GM21390 (cell line): ENCODE results near the gene EIF3K.
A peak's percentile ranks its signal among the peaks of the same experiment; 100 is the strongest.
"Not testable (repeated sequence)": the region's sequence is repeated elsewhere in the genome, so short reads cannot be mapped to it uniquely, and the experiment has no call there.

Experiments used
- ATAC-seq: cut with Tn5 transposase; IDR thresholded peaks from one replicate; pipeline ENCODE4 v1.9.1; 2021; ENCODE audit not compliant: unreplicated experiment

EIF3K gene

DNA sequence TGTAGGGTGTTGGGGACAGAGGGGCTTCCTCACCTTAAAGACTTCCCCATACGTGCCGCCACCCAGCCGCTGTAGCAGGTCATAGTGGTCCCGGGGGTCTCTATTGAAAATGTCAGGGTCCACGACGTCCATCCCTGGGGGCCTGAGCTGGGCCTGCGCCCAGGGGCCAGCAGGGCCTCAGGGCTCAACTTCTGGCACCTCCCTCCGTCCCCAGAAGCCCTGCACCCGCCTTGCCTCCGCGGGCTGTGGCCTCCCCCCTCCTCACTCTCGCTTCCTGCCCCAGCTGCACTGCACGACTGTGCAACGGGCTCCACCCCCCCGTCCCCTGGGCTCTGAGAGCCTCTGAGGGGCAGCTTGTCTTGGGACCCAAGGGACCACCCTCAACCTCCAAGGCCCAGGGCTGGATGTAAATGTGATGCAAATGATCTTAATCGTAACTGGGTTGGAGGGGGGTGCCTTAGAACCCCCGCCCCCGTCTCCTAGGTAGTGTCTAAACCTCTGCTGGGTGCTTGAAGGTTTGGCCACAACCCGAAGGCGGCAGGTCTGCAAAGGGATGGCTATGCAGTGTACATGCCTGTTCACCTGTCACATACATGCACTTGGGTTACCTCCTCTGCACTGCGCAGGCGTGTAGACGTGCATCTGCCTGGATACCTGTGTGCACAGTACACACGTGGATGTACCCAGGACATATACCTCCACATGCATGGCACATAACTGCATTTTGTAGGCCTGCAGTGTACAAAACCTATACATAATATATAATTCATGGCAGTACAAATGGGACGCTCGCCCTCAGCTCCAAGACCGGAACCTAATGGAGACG is 1.0 kb upstream of the EIF3K start, which contains the start of gene MAP4K1:
MAP4K1 (minus strand) TSS at position 190 of the 826 bp plus-strand sequence; CDS start at position 132, 58 bp downstream.
- peak; percentile 61 for ATAC-seq

DNA sequence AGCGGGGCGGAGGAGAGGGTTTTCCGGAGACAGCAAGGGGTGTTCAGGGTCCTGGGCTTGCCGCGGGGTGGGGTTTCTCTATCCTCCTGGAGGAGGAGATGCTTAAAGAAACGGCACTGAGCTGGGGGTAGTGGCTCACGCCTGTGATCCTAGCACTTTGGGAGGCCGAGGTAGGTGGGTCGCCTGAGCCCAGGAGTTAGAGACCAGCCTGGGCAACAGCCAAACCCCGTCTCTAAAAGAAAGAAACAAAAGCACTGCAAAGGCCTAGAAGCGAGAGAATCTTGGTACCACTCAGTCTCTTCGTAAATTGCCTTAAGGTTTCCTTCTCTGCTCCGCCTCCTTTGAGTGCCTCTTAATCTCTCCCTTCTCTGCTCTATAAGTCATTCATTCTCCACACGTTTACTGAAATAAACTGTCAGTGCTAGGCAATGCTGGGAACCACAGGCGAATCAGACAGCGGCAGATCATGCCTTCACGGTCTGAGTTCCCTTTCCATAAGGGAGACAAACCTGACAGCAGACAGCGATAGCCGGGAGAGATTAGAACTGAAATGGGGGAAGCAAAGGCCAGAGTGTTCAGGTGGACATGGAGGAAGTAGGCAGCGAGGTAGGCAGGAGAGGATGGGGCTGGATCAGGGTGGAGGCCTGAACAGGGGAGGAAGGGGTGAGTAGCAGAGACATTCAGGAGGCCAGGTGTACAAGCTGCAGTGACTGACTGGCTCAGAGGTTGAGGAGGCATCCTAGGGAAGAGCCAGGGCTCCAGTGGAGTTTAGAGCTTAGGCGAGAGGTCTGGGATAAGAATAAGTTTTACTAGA is 580 bp downstream of the EIF3K start:
- peak; percentile 3 for ATAC-seq

DNA sequence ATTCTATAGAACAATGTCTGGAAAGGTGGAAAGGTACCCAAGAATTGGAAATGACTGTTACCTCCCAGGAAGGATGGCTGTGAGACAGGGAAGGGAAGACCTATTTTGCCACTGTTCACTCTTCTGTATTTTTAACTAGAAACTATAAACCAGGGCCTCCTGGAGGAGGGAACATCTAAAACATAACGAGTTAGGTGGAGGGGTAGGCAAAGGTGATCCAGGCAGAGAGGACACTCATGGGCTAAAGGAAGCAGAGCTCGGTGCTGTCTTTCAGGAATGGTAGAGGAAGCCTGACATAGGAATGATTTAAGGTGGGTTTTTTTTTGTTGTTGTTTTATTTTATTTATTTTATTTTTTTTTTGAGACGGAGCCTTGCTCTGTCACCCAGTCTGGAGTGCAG is 5.8 kb downstream of the EIF3K start:
- ATAC-seq: no peak

DNA sequence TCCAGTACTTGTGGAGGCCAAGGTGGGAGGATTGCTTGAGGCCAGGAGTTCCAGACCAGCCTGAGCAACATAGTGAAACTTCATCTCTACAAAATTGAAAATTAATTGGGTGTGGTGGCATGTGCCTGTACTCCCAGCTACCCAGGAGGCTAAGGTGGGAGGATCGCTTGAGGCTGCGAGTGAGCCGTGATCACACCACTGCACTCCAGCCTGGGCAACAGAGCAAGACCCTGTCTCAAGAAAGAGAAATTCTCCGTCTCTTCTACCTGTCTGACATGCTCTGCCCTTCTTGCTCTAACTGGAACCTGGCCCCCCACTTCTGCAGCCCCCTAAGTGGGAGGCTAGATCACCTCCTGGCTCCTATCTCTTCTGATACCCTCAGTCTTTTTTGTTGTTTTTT is 7.4 kb downstream of the EIF3K start:
- ATAC-seq: no peak

DNA sequence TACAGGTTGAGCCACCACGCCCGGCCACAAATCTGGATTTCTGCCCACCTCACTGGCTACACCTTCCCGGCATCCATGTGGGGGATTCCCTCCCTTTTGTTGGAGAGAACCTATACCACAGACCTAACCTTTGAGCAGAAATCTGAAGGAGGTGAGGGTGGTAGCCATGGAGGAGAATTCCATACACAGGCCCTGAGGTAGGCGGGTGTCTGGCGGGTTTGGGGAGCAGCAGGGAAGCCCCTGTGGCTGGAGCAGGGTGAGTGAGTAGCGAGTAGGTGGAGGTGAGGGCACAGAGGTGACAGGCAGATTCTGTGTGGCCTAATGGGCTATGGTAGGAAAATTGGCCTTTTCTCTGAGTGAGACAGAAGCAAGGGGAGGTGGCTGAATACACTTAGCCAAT is 10.6 kb downstream of the EIF3K start:
- no peak for ATAC-seq

DNA sequence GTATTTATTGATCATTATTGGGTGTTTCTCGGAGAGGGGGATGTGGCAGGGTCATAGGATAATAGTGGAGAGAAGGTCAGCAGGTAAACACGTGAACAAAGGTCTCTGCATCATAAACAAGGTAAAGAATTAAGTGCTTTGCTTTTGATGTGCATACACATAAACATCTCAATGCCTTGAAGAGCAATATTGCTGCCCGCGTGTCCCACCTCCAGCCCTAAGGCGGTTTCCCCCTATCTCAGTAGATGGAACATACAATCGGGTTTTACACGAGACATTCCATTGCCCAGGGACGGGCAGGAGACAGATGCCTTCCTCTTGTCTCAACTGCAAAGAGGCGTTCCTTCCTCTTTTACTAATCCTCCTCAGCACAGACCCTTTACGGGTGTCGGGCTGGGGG is 12.3 kb downstream of the EIF3K start:
- ATAC-seq: not testable (repeated sequence)

DNA sequence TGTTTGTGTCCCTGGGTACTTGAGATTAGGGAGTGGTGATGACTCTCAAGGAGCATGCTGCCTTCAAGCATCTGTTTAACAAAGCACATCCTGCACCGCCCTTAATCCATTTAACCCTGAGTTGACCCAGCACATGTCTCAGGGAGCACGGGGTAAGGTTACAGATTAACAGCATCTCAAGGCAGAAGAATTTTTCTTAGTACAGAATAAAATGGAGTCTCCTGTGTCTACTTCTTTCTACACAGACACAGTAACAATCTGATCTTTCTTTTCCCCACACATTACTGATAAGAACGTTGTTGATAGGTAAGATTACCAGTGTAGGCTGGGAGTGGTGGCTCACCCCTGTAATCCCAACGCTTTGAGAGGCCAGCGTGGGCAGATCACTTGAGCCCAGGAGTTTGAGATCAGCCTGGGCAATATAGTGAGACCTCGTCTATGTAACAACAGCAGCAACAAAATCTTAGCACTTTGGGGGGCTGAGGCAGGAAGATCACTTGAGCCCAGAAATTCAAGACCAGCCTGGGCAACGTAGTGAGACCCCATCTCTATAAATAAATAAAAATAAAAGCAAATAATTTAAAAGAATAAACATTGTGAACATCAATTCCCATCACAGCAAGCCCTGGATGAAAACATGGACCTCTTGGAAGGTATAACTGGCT is 13.0 kb downstream of the EIF3K start:
- ATAC-seq: not testable (repeated sequence)

DNA sequence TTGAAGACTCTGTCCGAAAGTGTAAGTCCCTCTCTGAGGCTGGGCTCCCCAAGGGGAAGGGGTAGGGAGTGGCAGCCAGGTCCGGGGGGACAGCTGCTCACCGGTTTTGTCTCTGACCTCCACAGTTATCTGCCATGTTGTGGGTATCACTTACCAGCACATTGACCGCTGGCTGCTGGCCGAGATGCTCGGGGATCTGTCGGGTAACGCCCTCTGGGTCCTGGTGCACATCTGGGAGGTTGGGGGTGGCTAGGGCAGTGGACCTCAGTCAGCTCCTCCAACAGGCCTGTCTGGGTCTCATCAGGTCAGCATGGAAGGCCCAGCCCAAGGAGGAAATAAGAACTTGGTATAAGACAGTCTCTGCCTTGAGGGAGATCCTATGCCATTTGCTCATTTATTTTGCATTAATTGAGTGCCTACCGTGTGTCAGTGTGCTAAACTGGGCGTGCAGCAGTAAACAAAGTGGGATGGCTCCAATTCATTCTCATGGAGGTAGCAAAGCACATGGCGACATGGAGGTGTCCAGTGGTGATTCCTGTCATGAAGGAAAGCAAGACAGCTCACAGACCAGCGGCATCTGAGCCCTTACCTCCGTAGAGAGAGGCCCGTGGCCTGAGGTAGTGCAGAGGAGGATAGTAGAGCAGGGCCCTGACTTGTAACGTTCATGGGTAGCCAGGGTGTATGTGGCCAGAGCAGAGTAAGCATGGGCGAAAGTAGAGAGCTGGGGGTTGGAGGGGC is 13.7 kb downstream of the EIF3K start:
- no peak for ATAC-seq

DNA sequence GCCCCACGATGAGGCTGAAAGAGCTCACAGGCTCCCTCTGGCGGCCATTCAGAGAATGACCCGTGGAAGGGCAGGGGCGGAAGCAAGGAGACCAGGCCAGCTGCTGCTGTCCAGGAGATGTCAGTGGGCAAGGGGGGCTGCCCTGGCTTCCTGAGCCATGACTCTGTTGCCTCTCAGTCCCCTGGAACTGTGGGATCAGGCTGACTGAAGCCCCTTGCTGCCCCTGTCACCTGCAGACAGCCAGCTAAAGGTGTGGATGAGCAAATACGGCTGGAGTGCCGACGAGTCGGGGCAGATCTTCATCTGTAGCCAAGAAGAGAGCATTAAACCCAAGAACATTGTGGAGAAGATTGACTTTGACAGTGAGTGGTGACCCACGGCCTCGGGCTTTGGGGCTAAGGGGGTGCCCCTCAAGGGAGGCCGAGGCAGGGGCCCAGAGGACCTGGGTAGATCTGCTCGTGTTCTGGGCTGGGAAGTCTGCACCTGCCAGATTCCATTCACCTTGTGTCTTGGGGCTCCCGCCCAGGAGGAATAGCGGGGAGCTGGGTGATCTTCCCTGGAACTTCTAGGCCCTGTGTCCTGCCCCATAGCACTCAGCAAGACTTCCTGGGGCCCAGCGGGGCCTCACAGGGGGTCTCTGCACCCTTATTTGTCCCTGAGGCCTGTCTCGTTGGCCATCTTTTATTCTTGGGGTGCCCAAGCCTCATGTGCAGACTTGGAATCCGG is 15.9 kb downstream of the EIF3K start:
- no peak for ATAC-seq

DNA sequence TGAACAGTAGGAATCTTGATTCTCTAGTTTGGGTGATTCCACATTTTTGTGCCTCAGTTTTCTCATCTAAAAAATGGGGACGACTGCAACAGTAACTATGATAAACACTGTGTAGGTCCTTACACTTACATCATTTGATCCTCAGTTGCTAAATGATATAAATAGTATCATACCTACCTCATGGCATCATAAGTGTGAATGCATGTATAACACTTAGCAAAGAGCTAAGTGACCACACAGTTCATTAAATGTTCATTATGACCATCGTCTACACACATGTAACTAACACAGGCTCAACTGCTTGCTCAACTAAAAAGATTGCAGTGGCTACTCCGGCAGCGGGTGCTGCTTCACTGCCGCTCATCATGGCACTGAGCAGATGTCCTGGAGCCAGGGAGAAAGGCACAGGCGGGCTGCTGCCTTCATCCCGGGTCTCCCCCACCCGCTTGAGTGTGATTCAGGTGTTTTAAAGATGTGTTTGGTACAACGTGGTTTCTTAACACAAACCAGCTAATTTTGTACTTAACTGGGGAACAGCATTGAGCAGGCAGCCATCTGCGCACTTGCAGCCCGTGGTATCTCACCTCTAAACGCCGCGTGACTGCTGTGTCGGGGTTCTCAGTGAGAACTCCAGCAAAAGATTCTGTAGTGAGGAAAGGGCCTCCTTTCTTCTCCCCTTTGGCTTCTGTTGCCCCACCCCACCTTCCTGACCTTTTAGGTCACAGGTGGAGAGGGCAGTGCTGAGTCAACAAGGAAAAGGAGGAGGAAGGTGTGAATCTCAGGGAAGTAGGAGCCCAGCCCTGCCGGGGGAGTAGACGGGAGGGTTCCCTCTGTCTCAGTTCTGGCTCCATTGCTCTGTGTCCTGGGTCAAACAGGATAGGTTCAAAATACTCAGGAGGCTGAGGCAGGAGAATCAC is 16.8 kb downstream of the EIF3K start:
- ATAC-seq: no peak

DNA sequence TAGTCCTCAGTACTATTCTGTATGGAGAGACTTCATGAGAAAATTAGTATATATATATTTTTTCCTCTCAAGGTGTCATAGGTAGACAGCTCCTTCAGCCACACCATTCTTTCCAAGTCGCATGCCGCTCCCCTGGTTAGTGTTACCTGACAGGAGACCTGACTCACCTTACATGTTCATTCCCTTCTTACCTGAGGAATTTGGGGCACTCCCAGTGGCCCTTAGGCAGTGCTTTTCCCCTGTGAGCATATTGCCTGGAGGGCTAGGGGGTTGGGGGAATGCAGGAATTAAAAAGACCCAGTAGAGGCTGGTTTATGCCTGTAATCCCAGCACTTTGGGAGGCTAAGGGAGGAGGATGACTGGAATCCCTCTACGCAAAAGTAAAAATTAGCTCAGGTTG is 19.5 kb downstream of the EIF3K start:
- no peak for ATAC-seq

DNA sequence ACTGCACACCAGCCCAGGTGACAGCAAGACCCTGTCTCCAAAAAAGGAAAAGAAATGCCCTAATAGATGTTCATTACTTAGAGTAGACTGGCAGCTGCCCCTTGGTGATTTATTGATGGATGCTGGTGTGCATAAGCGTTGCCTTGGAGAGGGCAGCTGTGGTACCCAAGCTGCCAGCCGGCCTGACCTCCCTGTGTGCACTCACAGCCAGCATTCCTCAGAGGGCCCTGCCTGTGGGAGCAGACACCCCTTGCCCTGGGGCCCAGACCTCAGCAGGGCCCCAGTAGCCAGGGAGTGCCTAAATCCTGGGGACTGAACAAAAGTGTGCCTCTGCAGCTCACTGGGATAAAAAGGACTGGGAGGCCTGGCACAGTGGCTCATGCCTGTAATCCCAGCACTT is 20.7 kb downstream of the EIF3K start:
- no peak for ATAC-seq

DNA sequence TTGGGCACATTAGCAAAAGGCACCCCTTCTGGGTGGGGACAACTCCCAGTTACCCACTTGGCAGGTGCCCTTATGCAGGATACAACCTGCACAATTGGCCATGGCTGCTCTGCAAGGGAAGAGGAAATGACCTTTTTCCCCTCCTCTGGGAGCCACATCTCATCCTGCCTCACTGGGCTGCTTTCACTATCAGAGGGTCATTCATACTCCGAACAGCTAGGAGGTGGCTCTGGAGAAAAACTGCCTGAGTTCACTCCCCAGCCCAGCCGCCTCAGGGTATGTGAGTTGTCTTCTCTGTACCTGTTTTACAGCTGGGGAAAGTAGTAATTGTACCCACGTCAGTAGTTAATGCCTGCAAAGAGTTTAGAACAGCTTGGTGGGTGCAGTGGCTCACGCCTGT is 21.4 kb downstream of the EIF3K start:
- ATAC-seq: no peak

DNA sequence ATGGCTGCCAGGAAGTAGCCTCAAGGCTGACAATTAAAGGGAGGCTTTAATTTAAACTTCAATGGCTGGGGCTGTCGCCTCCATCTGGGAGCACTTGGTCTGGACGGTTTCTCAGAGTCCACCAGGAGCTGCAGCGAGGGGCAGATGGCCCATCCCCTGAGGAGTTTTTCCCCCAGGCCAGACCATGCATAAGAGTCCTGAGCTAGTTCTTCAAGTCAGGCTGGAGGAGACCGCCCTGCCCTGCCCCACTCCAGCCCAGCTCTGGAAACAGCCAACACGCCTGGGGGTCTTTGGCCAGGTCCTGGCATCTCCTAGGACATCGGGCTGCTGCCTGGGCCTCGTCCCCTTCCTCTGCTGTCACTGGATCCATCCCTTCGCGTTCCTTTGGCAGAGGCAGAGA is 23.2 kb downstream of the EIF3K start:
- ATAC-seq: no peak

DNA sequence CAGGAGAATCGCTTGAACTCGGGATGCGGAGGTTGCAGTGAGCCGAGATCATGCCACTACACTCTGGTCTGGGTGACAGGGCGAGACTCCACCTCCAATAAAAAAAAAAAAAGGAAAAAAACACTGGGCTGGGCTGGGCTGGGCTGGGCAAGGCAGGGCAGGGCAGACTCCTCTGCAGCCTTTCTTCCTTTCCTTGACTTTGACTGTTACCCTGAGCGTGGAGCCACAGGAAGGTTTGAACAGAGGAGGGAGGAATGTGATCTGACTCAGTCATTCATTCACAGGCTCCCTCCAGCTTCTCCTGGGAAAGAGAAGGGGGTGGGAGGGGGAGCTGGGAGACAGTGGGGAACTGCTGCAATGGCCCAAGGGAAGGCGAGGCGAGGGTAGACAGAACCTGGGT is 25.7 kb downstream of the EIF3K start:
- ATAC-seq: no peak

DNA sequence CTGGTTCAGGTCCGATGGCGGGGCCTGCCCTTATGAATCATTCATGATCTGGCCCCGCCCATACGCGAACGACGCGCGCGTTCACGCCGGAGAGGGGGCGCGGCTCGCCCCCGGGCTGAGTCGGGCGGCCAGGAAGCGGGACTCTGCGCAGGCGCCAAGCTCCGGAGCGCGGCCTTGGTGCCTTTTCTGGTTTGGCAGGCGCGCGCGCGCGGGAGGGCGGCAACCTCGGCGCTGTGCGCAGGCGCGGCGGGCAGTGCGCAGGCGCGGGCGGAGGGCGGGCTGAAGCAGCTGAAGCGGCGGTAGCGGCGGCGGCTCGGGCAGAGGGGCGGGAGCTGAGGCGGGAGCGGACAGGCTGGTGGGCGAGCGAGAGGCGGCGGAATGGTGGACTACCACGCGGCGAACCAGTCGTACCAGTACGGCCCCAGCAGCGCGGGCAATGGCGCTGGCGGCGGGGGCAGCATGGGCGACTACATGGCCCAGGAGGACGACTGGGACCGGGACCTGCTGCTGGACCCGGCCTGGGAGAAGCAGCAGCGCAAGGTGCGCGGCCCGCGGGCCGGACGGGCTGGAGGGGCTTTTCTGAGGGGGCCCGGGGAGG is 28.5 kb downstream of the EIF3K start, which contains the start of gene ACTN4:
ACTN4 (plus strand) TSS at position 282 of the 598 bp plus-strand sequence; CDS start at position 379, 97 bp downstream.
- ATAC-seq: peak; percentile 81

DNA sequence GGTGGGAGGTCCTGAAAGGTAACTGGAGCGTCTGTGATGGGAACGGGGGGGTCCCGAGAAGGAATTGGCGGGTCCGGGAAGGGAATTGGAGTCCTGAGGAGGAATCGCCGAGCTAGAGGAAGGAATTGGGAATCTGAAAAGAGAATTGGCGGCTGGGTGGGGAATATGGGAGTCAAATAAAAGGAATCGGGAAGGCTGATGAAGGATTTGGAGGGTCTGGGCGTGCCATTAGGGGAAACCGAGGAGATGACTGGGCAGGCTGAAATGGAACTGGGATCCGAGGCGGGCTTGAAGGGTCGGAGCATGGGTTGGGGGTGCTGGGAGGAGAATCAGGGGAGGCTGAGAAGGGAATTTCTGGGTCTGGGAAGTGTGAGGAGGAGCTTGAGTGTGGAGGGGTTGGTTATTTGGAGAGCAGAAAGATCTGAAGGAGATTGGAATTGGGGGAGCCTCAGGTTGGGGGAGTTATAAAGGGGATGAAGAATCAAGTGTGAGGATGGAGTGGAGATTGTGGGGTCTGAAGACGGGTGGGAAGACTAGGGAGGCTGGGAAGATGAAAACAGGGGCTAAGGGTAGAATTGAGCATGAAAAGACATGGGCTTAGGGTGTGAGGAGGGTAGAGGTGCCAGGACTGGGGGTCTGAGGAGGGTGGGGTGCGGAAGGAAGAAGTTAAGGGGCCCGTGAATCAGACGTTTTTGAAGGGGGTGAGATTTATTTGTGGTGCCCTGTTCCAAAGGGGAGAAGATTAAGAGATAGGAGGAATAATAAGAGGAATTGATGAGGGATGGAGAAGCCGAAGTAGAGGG is 29.2 kb downstream of the EIF3K start:
- no peak for ATAC-seq

DNA sequence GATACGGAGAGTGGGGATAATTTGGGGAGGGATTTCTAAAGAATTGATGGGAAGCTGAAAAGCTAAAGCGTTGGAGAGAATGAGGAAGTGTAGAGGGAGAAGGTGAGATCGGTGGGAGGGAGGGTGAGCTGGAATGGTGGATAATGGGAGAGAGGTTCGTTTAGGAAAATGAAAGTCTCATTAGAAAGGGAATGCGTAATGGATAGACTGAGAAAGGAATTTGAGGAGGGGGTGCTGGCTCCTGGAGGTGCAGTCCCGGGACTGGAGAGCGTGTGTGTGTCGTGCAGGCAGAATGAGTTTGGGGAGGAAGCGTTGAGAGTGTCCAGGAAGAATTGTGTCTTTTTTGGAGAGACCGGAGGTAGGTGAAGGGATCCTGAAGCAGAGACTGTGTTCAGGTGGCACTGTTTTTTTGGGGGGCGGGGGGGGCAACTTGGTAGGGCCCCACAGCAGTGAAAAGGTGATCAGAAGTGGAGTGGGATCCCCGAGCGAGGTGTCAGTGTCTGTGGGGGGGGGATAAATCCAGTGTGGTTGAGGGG is 29.8 kb downstream of the EIF3K start:
- ATAC-seq: no peak
